Measurements from ENCODE around the gene CTNND2. TPM values are rescaled to one million over a fixed set of nuclear protein-coding genes. Genes with fewer than 3 reads are reported as not detected.

The CTNND2 gene
- total RNA-seq, 1 experiment from 2014 or later = 7.0 TPM

DNA sequence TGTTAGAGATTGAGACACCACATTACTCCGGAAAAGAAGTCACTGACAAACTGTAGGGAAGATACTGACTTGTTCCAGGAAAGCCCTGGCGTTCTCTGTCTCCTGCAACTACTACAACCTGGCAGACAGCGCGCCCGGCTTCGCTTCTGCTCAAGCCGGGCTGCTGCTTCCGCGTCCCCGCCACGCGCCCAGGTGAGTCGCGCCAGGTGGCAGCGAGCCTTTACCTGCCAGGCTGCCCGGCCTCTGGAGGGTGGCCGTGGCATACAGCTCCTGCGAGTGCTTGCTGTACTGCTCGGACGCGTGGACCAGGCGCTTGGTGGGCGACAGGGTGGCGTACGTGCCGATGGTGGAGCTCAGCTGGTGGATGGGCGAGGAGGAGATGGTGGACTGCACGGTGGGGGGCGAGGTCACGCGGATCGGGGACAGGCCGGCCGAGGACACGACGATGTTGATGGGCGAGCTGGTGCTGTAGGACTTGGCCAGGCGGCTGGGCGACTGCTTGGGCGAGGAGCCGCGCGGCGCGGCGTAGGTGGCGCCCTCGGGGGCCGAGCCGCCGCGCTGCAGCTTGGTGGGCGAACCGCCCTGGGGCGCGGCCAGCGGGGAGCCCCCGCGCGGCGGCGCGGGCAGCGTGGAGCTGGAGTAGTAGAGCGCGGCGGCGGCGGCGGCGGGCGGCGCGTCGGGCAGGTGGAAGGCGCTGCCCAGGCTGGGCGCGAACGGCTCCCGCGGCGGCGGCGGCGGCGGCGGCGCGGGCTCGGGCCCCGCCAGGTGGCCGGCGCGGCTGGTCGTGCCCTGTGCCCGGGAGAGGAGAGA is 519.6 kb downstream of the CTNND2 start:
- H3K9me3 Mint-ChIP-seq = no peaks in the 10 kb centered on the region; a peak in 1 of 5 replicates
- Histone ChIP-seq H3K4ac (ENCODE audit: low read depth, low read length) (no peak overlapping the region), H3K9ac (ENCODE audit: extremely low read depth, insufficient read length, low read length) (no peak overlapping the region), H2AK5ac (ENCODE audit: insufficient read length, low read length) (no peak overlapping the region), H2BK15ac (ENCODE audit: low read depth, low read length) (no peak overlapping the region), H4K20me1 (ENCODE audit: control insufficient read depth, insufficient read depth, insufficient read length) (no peaks in the 10 kb centered on the region), H3K18ac (ENCODE audit: insufficient read length, low read depth, low read length) (no peak overlapping the region), H3K79me2 (ENCODE audit: insufficient read depth, low read length) (no peaks in the 10 kb centered on the region), H2BK120ac (ENCODE audit: low read depth, low read length, poor library complexity, severe bottlenecking) (no peak overlapping the region), H3K4me1 (ENCODE audit: insufficient read depth, low read length) (peaks cover 3% of the 10 kb centered on the region; the same call in 1 of the 2 replicates), H3K27me3 (ENCODE audit: insufficient read depth, low read length) (peaks cover 23% of the 10 kb centered on the region; the same call in 1 of the 2 replicates), H2BK12ac (ENCODE audit: insufficient read length, low read depth, low read length) (no peak overlapping the region), H4K8ac (replicated peaks; ENCODE audit: insufficient read length, low read depth, low read length) (no peak overlapping the region), H3K79me1 (ENCODE audit: insufficient read depth, low read depth, low read length, poor library complexity, severe bottlenecking) (no peaks in the 10 kb centered on the region), H4K91ac (ENCODE audit: insufficient read length, low read depth, low read length) (no peak overlapping the region), H3K23me2 (ENCODE audit: insufficient read length, low read depth, low read length, poor library complexity, severe bottlenecking) (peaks cover 10% of the 10 kb centered on the region), H3K14ac (ENCODE audit: insufficient read depth, low read length) (peak overlapping the region; percentile 38; the same call in 1 of the 2 replicates), H4K5ac (ENCODE audit: insufficient read length, low read depth, low read length) (no peak overlapping the region), H2BK20ac (ENCODE audit: low read depth, low read length, poor library complexity, severe bottlenecking) (no peak overlapping the region), H3K56ac (ENCODE audit: insufficient read length, low read depth, low read length) (no peak overlapping the region), H3T11ph (ENCODE audit: low read length) (no peak overlapping the region), H3K4me2 (ENCODE audit: insufficient read depth, insufficient read length, low read length) (peak overlapping the region; percentile 41), H2BK5ac (ENCODE audit: insufficient read length, low read length) (no peak overlapping the region), H3K23ac (ENCODE audit: insufficient read length, low read depth, low read length) (no peak overlapping the region), H2AFZ (ENCODE audit: low read length) (no peak overlapping the region), H3K27ac (ENCODE audit: insufficient read length, low read depth, low read length) (no peak overlapping the region), H3K9me3 (ENCODE audit: control insufficient read depth, low read depth, low read length) (no peaks in the 10 kb centered on the region)
- H3K4me3 Mint-ChIP-seq = peak overlapping the region; percentile 70 to 89
- peaks cover 0 to 2% (median 0%) of the 10 kb centered on the region in 3 experiments; a peak in 2 of 7 replicates for H3K36me3 Mint-ChIP-seq (ENCODE audit: insufficient read depth in 1 of 3, low read depth in 3 of 3)
- TF ChIP-seq, protein P1, sequence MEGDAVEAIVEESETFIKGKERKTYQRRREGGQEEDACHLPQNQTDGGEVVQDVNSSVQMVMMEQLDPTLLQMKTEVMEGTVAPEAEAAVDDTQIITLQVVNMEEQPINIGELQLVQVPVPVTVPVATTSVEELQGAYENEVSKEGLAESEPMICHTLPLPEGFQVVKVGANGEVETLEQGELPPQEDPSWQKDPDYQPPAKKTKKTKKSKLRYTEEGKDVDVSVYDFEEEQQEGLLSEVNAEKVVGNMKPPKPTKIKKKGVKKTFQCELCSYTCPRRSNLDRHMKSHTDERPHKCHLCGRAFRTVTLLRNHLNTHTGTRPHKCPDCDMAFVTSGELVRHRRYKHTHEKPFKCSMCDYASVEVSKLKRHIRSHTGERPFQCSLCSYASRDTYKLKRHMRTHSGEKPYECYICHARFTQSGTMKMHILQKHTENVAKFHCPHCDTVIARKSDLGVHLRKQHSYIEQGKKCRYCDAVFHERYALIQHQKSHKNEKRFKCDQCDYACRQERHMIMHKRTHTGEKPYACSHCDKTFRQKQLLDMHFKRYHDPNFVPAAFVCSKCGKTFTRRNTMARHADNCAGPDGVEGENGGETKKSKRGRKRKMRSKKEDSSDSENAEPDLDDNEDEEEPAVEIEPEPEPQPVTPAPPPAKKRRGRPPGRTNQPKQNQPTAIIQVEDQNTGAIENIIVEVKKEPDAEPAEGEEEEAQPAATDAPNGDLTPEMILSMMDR (conservative IDR thresholded peaks at IDR 0.05) = no peak
- no peak overlapping the region; a peak in 1 of 7 replicates for H3K27ac Mint-ChIP-seq
- H3K4me1 Mint-ChIP-seq = peaks cover 25 to 27% of the 10 kb centered on the region in 2 experiments
- DNase-seq = peak; percentile 39
- WGBS (ENCODE audit: extremely low coverage, insufficient read length, low lambda C conversion rate) = no CpG with 5 or more reads among the region's 96 CpGs
- peaks cover 97% of the 10 kb centered on the region for H3K27me3 Mint-ChIP-seq (ENCODE audit: low read depth)
